Ovary (tissue), 9 donors: Measurements from ENCODE around the gene TRPM2. TPM values are rescaled to one million over a fixed set of nuclear protein-coding genes. Genes with fewer than 3 reads are reported as not detected.
A peak's percentile ranks its signal among the peaks of the same experiment; 100 is the strongest.

Experiments used
- DNase-seq, 5 donors: peaks; one replicate each; pipeline ENCODE4 v3.0.0-alpha.2; 2019 to 2020
- H3K27ac ChIP-seq, 2 donors: fragments of 200-600 bp; one replicate each; pipeline versions ENCODE4 v1.5.1 to v1.8.0; 2019 to 2022
- H3K27me3 ChIP-seq: fragments of 200-600 bp; one replicate; pipeline ENCODE4 v1.8.0; 2022
- H3K36me3 ChIP-seq: fragments of 200-600 bp; sonication (generic); one replicate; pipeline ENCODE4 v1.5.1; 2019
- H3K4me1 ChIP-seq: one replicate; pipeline ENCODE4 v1.8.1; 2013; ENCODE audit warnings: mild to moderate bottlenecking, moderate library complexity; ENCODE audit not compliant: insufficient read depth
- H3K4me3 ChIP-seq: fragments of 200-600 bp; sonication (generic); one replicate; pipeline ENCODE4 v1.5.1; 2017
- H3K9me3 ChIP-seq, 2 donors: fragments of 200-600 bp in 1 of 2; sonication (generic) in 1 of 2; one replicate each; pipeline versions ENCODE4 v1.5.1 to v1.8.1; 2013 to 2019; ENCODE audit warnings: mild to moderate bottlenecking in 1 of 2, moderate library complexity in 1 of 2
- EP300 ChIP-seq: sonication (generic); formaldehyde crosslinking; IDR thresholded peaks from one replicate; pipeline ENCODE4 v1.6.1; 2017; ENCODE audit warnings: antibody characterized with exemption
- POLR2A ChIP-seq: fragments of 450-650 bp; IDR thresholded peaks from one replicate; pipeline ENCODE4 v1.6.1; 2017; ENCODE audit warnings: antibody characterized with exemption, mild to moderate bottlenecking, moderate library complexity
- WGBS, 3 donors: extraction: QIAGEN DNeasy Blood & Tissue Kit in 1 of 3; methylation state at CpG; one replicate each; pipeline versions ENCODE4 v1.1.5 to v1.1.7; 2013 to 2017; 5-methylcytosine and 5-hydroxymethylcytosine counted together
- intact Hi-C, 4 donors: fragments of 100-400 bp; cut with DNase I; formaldehyde crosslinking; loops; one replicate each; pipeline versions ENCODE4 v1.11.0 to v1.15.1; 2022 to 2023
- polyA plus RNA-seq, 2 donors: library from polyadenylated mRNA; stranded (reverse); fragments of 200-250 nt in 1 of 2; fragments of 350-450 nt in 1 of 2; fragmentation: Illumina TruSeq in 1 of 2; extraction: RNeasy Lipid Tissue Mini Kit (QIAGEN cat#74804) in 1 of 2; gene quantifications; one replicate each; pipeline ENCODE4 v1.2.3, GENCODE V29; 2013 to 2014
- total RNA-seq, 7 donors: library from RNA; depleted of rRNA in 2 of 7; stranded (reverse); fragments of >200 nt in 2 of 7; fragmentation: NEBNext Ultra II Directional in 3 of 7; extraction: Animal tissue kit (Norgen Biotek cat#: 25700) in 3 of 7; gene quantifications; one replicate each; pipeline versions ENCODE4 v1.1.0 to v1.2.4, GENCODE V29; 2016 to 2023
- TF ChIP-seq, protein P1 (sequence below), 3 donors: fragments of 450-650 bp in 2 of 3; fragments of 200-600 bp in 1 of 3; IDR thresholded peaks; one replicate each; pipeline versions ENCODE4 v1.5.1 to v1.8.0; 2016 to 2022; ENCODE audit warnings: antibody characterized with exemption in 3 of 3, mild to moderate bottlenecking in 1 of 3
- donor health status: DM: no; HTN: no; CAD: no; lungs with moderate emphysema.
- donor health status: DM: no; HTN: no; CAD: no.
- donor health status: Bipolar disorder and iron deficiency.
- donor health status: DM: yes; HTN: yes; CAD: no.
- donor health status: DM: no; HTN: no; CAD: no.
- donor health status: DM: yes; HTN: yes; CAD: no.

TRPM2 gene
- total and polyA plus RNA-seq, 9 donors: 0.48 to 7.0 (median 1.8) TPM

DNA sequence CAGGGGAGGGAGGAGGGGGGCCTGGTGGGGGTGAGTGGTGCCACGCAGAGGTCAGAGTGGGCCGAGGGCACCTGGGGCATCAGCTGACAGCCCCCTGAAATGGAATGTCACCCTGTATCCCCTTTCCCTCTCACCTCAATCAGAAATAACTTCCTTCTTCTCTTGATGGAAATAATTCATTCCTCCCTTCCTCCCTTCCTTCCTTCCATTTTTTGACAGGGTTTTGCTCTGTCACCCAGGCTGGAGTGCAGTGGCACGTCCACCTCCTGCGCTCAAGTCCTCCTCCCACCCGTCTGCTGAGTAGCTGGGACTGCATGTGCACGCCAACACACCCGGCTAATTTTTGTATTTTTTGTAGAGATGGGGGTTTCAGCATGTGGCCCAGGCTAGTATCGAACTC lies 53.5 kb downstream of the TRPM2 start:
- no peak for DNase-seq
- Histone ChIP-seq H3K9me3 (no peaks in the 10 kb centered on the region), H3K4me1 (no peaks in the 10 kb centered on the region), H3K36me3 (no peaks in the 10 kb centered on the region), H3K27me3 (no peaks in the 10 kb centered on the region), H3K27ac (no peak overlapping the region), H3K4me3 (no peak overlapping the region)
- intact Hi-C loops: no loop called here
- WGBS, 3 donors: 77 to 85% (median 77%) methylated on average over 8 of the region's 8 CpGs
- TF ChIP-seq, protein P1, sequence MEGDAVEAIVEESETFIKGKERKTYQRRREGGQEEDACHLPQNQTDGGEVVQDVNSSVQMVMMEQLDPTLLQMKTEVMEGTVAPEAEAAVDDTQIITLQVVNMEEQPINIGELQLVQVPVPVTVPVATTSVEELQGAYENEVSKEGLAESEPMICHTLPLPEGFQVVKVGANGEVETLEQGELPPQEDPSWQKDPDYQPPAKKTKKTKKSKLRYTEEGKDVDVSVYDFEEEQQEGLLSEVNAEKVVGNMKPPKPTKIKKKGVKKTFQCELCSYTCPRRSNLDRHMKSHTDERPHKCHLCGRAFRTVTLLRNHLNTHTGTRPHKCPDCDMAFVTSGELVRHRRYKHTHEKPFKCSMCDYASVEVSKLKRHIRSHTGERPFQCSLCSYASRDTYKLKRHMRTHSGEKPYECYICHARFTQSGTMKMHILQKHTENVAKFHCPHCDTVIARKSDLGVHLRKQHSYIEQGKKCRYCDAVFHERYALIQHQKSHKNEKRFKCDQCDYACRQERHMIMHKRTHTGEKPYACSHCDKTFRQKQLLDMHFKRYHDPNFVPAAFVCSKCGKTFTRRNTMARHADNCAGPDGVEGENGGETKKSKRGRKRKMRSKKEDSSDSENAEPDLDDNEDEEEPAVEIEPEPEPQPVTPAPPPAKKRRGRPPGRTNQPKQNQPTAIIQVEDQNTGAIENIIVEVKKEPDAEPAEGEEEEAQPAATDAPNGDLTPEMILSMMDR (IDR thresholded peaks at IDR 0.05): no peak
- TF ChIP-seq EP300 (no peak), POLR2A (no peak)

DNA sequence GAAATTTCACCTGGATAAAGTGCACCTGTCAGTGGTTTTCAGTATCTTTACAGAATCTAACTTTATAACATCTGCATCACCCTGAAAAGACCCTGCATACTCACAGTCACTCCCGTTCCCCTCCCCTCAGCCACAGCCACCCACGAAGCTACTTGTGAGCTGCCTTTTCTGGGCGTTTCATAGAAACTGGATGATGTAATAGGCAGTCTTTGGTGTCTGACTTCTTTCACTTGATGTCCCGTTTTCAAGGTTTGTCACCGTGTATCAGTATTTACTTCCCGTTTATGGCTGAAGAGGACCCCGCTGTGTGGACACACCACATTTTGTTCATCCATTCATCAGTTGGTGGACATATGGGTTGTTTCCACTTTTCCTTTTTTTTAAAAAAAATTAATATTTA lies 54.1 kb downstream of the TRPM2 start:
- H3K4me1 ChIP-seq: no peaks in the 10 kb centered on the region
- H3K27ac ChIP-seq: no peak overlapping the region
- H3K27me3 ChIP-seq: no peaks in the 10 kb centered on the region
- no peaks in the 10 kb centered on the region for H3K9me3 ChIP-seq
- H3K36me3 ChIP-seq: no peaks in the 10 kb centered on the region
- DNase-seq: no peak
- TF ChIP-seq, protein P1 (IDR thresholded peaks at IDR 0.05): no peak
- TF ChIP-seq POLR2A: no peak
- no peak for TF ChIP-seq EP300
- intact Hi-C loops: no loop called here
- no peak overlapping the region for H3K4me3 ChIP-seq
- WGBS, 3 donors: 75 to 81% (median 79%) methylated on average over 7 of the region's 7 CpGs

DNA sequence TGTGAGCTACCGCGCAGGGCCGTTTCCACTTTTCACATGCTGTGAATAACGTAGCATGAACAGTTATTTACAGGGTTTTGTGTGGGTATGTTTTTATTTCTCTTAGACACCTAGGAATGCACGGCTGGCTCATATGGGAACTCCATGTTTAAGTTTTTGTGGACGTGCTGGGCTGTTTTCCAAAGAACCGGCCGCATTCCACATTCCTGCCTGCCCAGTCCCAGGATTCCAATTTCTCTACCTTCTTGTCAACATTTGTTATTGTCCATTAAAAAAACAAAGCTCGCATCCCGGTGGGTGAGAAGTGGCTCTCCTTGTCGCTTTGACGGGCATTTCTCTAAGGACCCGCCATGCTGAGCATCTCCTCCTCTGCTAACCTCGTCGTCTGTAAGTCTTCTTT lies 54.8 kb downstream of the TRPM2 start:
- Histone ChIP-seq H3K4me1 (no peaks in the 10 kb centered on the region), H3K36me3 (no peaks in the 10 kb centered on the region), H3K27me3 (no peaks in the 10 kb centered on the region), H3K27ac (no peak overlapping the region), H3K9me3 (no peaks in the 10 kb centered on the region), H3K4me3 (no peak overlapping the region)
- TF ChIP-seq EP300: no peak
- TF ChIP-seq, protein P1 (IDR thresholded peaks at IDR 0.05): no peak
- TF ChIP-seq POLR2A: no peak
- peak in 1 of 5 donors; percentile 3 for DNase-seq
- WGBS, 3 donors: 72 to 77% (median 77%) methylated on average over 15 of the region's 15 CpGs
- intact Hi-C loops: no loop called here

DNA sequence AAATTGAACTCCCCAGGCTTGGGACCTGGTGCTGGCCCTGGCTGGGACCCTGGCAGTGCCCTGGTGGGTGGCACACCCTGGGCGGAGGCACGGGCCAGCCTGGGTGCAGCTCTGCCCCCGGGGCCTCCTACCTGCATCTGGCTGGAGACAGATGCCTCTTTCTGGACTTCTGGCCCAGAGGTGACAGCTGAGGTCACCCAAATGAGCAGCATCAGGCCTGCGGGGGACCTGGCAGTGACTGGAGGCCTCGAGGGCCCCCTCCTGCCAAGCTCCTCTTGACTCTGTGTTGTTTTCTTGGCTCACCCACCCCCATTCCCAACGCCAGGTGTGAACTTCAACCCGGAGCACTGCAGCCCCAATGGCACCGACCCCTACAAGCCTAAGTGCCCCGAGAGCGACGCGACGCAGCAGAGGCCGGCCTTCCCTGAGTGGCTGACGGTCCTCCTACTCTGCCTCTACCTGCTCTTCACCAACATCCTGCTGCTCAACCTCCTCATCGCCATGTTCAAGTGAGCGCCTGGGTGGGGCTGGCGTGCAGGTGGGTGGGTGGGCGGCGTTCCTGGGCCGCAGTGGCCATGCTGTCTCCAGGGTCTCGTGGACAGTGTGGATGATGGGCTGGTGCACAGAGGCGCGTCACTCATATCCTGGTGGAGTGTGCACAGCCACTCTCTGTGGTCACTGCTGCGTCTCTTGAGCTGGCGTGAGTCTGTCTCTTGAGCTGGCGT lies 60.3 kb downstream of the TRPM2 start:
- 87 to 89% (median 88%) methylated on average over 24 to 27 of the region's 27 CpGs for WGBS, 3 donors
- peak in 1 of 5 donors; percentile 26 for DNase-seq
- Histone ChIP-seq H3K27me3 (no peaks in the 10 kb centered on the region), H3K27ac (no peak overlapping the region), H3K9me3 (no peaks in the 10 kb centered on the region), H3K4me3 (no peak overlapping the region), H3K36me3 (no peaks in the 10 kb centered on the region), H3K4me1 (no peaks in the 10 kb centered on the region)
- intact Hi-C loops: no loop called here
- TF ChIP-seq POLR2A: no peak
- TF ChIP-seq, protein P1 (IDR thresholded peaks at IDR 0.05): no peak
- TF ChIP-seq EP300: no peak
